Measurements from ENCODE around the gene PKP4. TPM values are rescaled to one million over a fixed set of nuclear protein-coding genes. Genes with fewer than 3 reads are reported as not detected.

PKP4 gene
- total RNA-seq, 1 experiment from 2014 or later, result not detected

GRCh38 chr2:158728422-158728821, 271.7 kb downstream of the PKP4 start:
- Histone ChIP-seq H3K9me2 (replicated peaks; ENCODE audit: insufficient read depth, low read length) (no peaks in the 10 kb centered on the region), H3K4me2 (ENCODE audit: low read depth, low read length, poor library complexity, severe bottlenecking) (no peak overlapping the region), H3K4me1 (ENCODE audit: low read length) (no peaks in the 10 kb centered on the region), H3K4me3 (ENCODE audit: low read length) (no peak overlapping the region), H3K27me3 (ENCODE audit: low read length) (no peaks in the 10 kb centered on the region), H2AFZ (ENCODE audit: low read length) (no peak overlapping the region), H3K9me3 (ENCODE audit: low read length) (no peaks in the 10 kb centered on the region), H3K9ac (ENCODE audit: low read length) (no peak overlapping the region), H3K79me2 (ENCODE audit: low read length) (no peaks in the 10 kb centered on the region), H3K36me3 (ENCODE audit: insufficient read depth, low read length) (no peaks in the 10 kb centered on the region), H3K27ac (ENCODE audit: low read length) (no peak overlapping the region), H4K20me1 (ENCODE audit: insufficient read depth, low read depth, low read length) (no peaks in the 10 kb centered on the region)
- no peak for DNase-seq

GRCh38 chr2:158729451-158729850, 272.7 kb downstream of the PKP4 start:
- H3K9me2 ChIP-seq (replicated peaks; ENCODE audit: insufficient read depth, low read length), result no peaks in the 10 kb centered on the region
- H3K79me2 ChIP-seq (ENCODE audit: low read length), result no peaks in the 10 kb centered on the region
- no peak overlapping the region for H3K27ac ChIP-seq (ENCODE audit: low read length)
- no peaks in the 10 kb centered on the region for H3K4me1 ChIP-seq (ENCODE audit: low read length)
- no peak overlapping the region for H3K4me2 ChIP-seq (ENCODE audit: low read depth, low read length, poor library complexity, severe bottlenecking)
- no peaks in the 10 kb centered on the region for H3K9me3 ChIP-seq (ENCODE audit: low read length)
- no peak for DNase-seq
- no peaks in the 10 kb centered on the region for H4K20me1 ChIP-seq (ENCODE audit: insufficient read depth, low read depth, low read length)
- no peaks in the 10 kb centered on the region for H3K27me3 ChIP-seq (ENCODE audit: low read length)
- H2AFZ ChIP-seq (ENCODE audit: low read length), result no peak overlapping the region
- H3K9ac ChIP-seq (ENCODE audit: low read length), result no peak overlapping the region
- H3K4me3 ChIP-seq (ENCODE audit: low read length), result no peak overlapping the region
- H3K36me3 ChIP-seq (ENCODE audit: insufficient read depth, low read length), result no peaks in the 10 kb centered on the region

GRCh38 chr2:158729873-158730620, 273.3 kb downstream of the PKP4 start:
- H3K4me2 ChIP-seq (ENCODE audit: low read depth, low read length, poor library complexity, severe bottlenecking), result no peak overlapping the region
- H3K9ac ChIP-seq (ENCODE audit: low read length), result no peak overlapping the region

GRCh38 chr2:158730621-158731140, 273.9 kb downstream of the PKP4 start:
- Histone ChIP-seq H3K27me3 (ENCODE audit: low read length) (no peaks in the 10 kb centered on the region), H3K9me3 (ENCODE audit: low read length) (no peaks in the 10 kb centered on the region), H3K4me1 (ENCODE audit: low read length) (no peaks in the 10 kb centered on the region), H3K27ac (ENCODE audit: low read length) (no peak overlapping the region), H4K20me1 (ENCODE audit: insufficient read depth, low read depth, low read length) (no peaks in the 10 kb centered on the region), H3K4me2 (ENCODE audit: low read depth, low read length, poor library complexity, severe bottlenecking) (no peak overlapping the region), H3K36me3 (ENCODE audit: insufficient read depth, low read length) (no peaks in the 10 kb centered on the region), H3K9me2 (replicated peaks; ENCODE audit: insufficient read depth, low read length) (no peaks in the 10 kb centered on the region), H3K4me3 (ENCODE audit: low read length) (no peak overlapping the region), H2AFZ (ENCODE audit: low read length) (no peak overlapping the region), H3K9ac (ENCODE audit: low read length) (no peak overlapping the region), H3K79me2 (ENCODE audit: low read length) (no peaks in the 10 kb centered on the region)
- DNase-seq, result no peak

More at GRCh38 chr2:158729873-158730620, 273.3 kb downstream of the PKP4 start:
- H3K79me2 ChIP-seq (ENCODE audit: low read length), result no peaks in the 10 kb centered on the region
- no peaks in the 10 kb centered on the region for H3K9me3 ChIP-seq (ENCODE audit: low read length)
- no peak overlapping the region for H2AFZ ChIP-seq (ENCODE audit: low read length)
- no peak overlapping the region for H3K27ac ChIP-seq (ENCODE audit: low read length)
- H3K9me2 ChIP-seq (replicated peaks; ENCODE audit: insufficient read depth, low read length), result no peaks in the 10 kb centered on the region
- no peak for DNase-seq
- no peaks in the 10 kb centered on the region for H4K20me1 ChIP-seq (ENCODE audit: insufficient read depth, low read depth, low read length)
- H3K36me3 ChIP-seq (ENCODE audit: insufficient read depth, low read length), result no peaks in the 10 kb centered on the region
- H3K4me3 ChIP-seq (ENCODE audit: low read length), result no peak overlapping the region
- H3K4me1 ChIP-seq (ENCODE audit: low read length), result no peaks in the 10 kb centered on the region
- no peaks in the 10 kb centered on the region for H3K27me3 ChIP-seq (ENCODE audit: low read length)

GRCh38 chr2:158731386-158731785, 274.6 kb downstream of the PKP4 start:
- no peak overlapping the region for H3K4me2 ChIP-seq (ENCODE audit: low read depth, low read length, poor library complexity, severe bottlenecking)
- no peaks in the 10 kb centered on the region for H3K27me3 ChIP-seq (ENCODE audit: low read length)
- H3K4me1 ChIP-seq (ENCODE audit: low read length), result no peaks in the 10 kb centered on the region
- no peaks in the 10 kb centered on the region for H3K9me3 ChIP-seq (ENCODE audit: low read length)
- no peaks in the 10 kb centered on the region for H4K20me1 ChIP-seq (ENCODE audit: insufficient read depth, low read depth, low read length)
- H3K36me3 ChIP-seq (ENCODE audit: insufficient read depth, low read length), result no peaks in the 10 kb centered on the region
- no peak overlapping the region for H2AFZ ChIP-seq (ENCODE audit: low read length)
- no peak overlapping the region for H3K9ac ChIP-seq (ENCODE audit: low read length)
- no peak overlapping the region for H3K4me3 ChIP-seq (ENCODE audit: low read length)
- no peak for DNase-seq
- H3K27ac ChIP-seq (ENCODE audit: low read length), result no peak overlapping the region
- no peaks in the 10 kb centered on the region for H3K79me2 ChIP-seq (ENCODE audit: low read length)
- no peaks in the 10 kb centered on the region for H3K9me2 ChIP-seq (replicated peaks; ENCODE audit: insufficient read depth, low read length)

Small RNAs within 50 kb of the gene (small RNA-seq; reads per million reads assigned to genes)
- gene AC005042.3, result not detected
- not detected for gene RN7SL393P

Other genes starting within 250 kb of the PKP4 start
- not detected in 2 replicates for gene CCDC148, start 199 bp upstream of the PKP4 start, total RNA-seq (2014; rRNA removed; shearing (Covaris generic); ENCODE audit: low replicate concordance)